A673 (cell line): Measurements from ENCODE around the gene ANGPT4. TPM values are rescaled to one million over a fixed set of nuclear protein-coding genes. Genes with fewer than 3 reads are reported as not detected.
"Not testable (repeated sequence)": the region's sequence is repeated elsewhere in the genome, so short reads cannot be mapped to it uniquely, and the experiment has no call there.

Experiments
- BruUV-seq: library from RNA; stranded (reverse); fragments of 400-500 nt; replicated peaks from 2 replicates; lab custom pipeline; 2021; lab: Mats Ljungman, UMichigan
- CTCF ChIA-PET: fragments of 300-600 bp; sonication (Branson Sonifier 250); formaldehyde crosslinking; loops from one replicate; lab custom pipeline; 2022; ENCODE audit warnings: antibody characterized with exemption; lab: Charles Lee
- POLR2A ChIA-PET: fragments of 300-600 bp; sonication (Branson Sonifier 250); formaldehyde crosslinking; loops from one replicate; lab custom pipeline; 2022; ENCODE audit warnings: antibody characterized with exemption; ENCODE audit not compliant: low non-redundant PET; lab: Charles Lee
- DNase-seq: peaks from one replicate; pipeline ENCODE4 v3.0.0-alpha.2; 2015; ENCODE audit warnings: low spot score
- H3K27ac ChIP-seq: fragments of 200-600 bp; sonication (generic); 2 replicates; pipeline ENCODE4 v1.5.1; 2016; ENCODE audit warnings: mixed run types, low read depth, mild to moderate bottlenecking, mixed read lengths, antibody characterized with exemption, low read length; ENCODE audit not compliant: poor library complexity, severe bottlenecking
- H3K27me3 ChIP-seq: fragments of 200-600 bp; sonication (generic); replicated peaks from 2 replicates; pipeline ENCODE4 v1.6.1; 2017; ENCODE audit warnings: mixed run types, low read depth, mild to moderate bottlenecking, mixed read lengths, antibody characterized with exemption, low read length; ENCODE audit not compliant: insufficient read depth, poor library complexity
- H3K36me3 ChIP-seq: fragments of 200-600 bp; sonication (generic); 2 replicates; pipeline ENCODE4 v1.6.1; 2016; ENCODE audit warnings: mixed run types, mild to moderate bottlenecking, mixed read lengths, antibody characterized with exemption, low read length; ENCODE audit not compliant: insufficient read depth, poor library complexity, severe bottlenecking
- H3K4me1 ChIP-seq: fragments of 200-600 bp; sonication (generic); 2 replicates; pipeline ENCODE4 v1.6.1; 2017; ENCODE audit warnings: mixed run types, mild to moderate bottlenecking, mixed read lengths, antibody characterized with exemption, low read length; ENCODE audit not compliant: insufficient read depth, poor library complexity, severe bottlenecking
- H3K4me3 ChIP-seq: fragments of 200-600 bp; sonication (generic); 2 replicates; pipeline ENCODE4 v1.5.1; 2016; ENCODE audit warnings: low read depth, mixed run types, mild to moderate bottlenecking, mixed read lengths, low read length; ENCODE audit not compliant: poor library complexity, severe bottlenecking
- H3K9me3 ChIP-seq: fragments of 200-600 bp; sonication (generic); 2 replicates; pipeline ENCODE4 v1.6.1; 2016; ENCODE audit warnings: mixed run types, low read depth, mild to moderate bottlenecking, mixed read lengths, antibody characterized with exemption, low read length; ENCODE audit not compliant: poor library complexity, severe bottlenecking
- CTCF ChIP-seq: fragments of 300-800, 200-600 bp; sonication (generic); conservative IDR thresholded peaks from 2 replicates; pipeline ENCODE4 v1.5.1; 2017; ENCODE audit warnings: low read depth, mild to moderate bottlenecking, antibody characterized with exemption, low read length, moderate library complexity, mixed read lengths
- EZH2 ChIP-seq: fragments of 200-600 bp; sonication (generic); IDR thresholded peaks from 2 replicates; pipeline ENCODE4 v1.6.1; 2017; ENCODE audit warnings: borderline replicate concordance, low read depth, mild to moderate bottlenecking, mixed read lengths, antibody characterized with exemption, low read length; ENCODE audit not compliant: poor library complexity, severe bottlenecking
- intact Hi-C: fragments of 100-400 bp; cut with micrococcal nuclease; formaldehyde crosslinking; loops from one replicate; pipeline ENCODE4 v1.10.0; 2022; ENCODE audit not compliant: unreplicated experiment
- total RNA-seq: library from RNA; stranded (reverse); gene quantifications from 2 replicates; pipeline ENCODE4 v1.2.3, GENCODE V29; 2021

Gene ANGPT4
- total RNA-seq, 1 experiment from 2014 or later, result not detected

GRCh38 chr20:905396-905961, 10.7 kb downstream of the ANGPT4 start:
- no peak for DNase-seq
- H3K4me1 ChIP-seq, result no peaks in the 10 kb centered on the region
- intact Hi-C loops, result no loop called here
- no peak overlapping the region for H3K27ac ChIP-seq
- no peaks in the 10 kb centered on the region for H3K36me3 ChIP-seq
- no peaks in the 10 kb centered on the region for H3K27me3 ChIP-seq
- CTCF ChIA-PET, result no interaction called here
- POLR2A ChIA-PET, result no interaction called here
- H3K9me3 ChIP-seq, result no peaks in the 10 kb centered on the region
- no TSS peak for BruUV-seq
- H3K4me3 ChIP-seq, result no peak overlapping the region
- TF ChIP-seq CTCF (no peak), EZH2 (no peak)

- TF ChIP-seq CTCF (no peak), EZH2 (no peak)
- Histone ChIP-seq H3K36me3 (no peaks in the 10 kb centered on the region), H3K9me3 (no peaks in the 10 kb centered on the region), H3K27ac (no peak overlapping the region), H3K4me1 (no peaks in the 10 kb centered on the region), H3K4me3 (no peak overlapping the region), H3K27me3 (no peaks in the 10 kb centered on the region)
- BruUV-seq, result no TSS peak
- CTCF ChIA-PET, result no interaction called here
- DNase-seq, result no peak
- intact Hi-C loops, result no loop called here
- POLR2A ChIA-PET, result no interaction called here
Observed at GRCh38 chr20:904039-904545, 12.0 kb downstream of the ANGPT4 start.

- POLR2A ChIA-PET, H3K27ac ChIP-seq, BruUV-seq, H3K36me3 ChIP-seq, H3K4me3 ChIP-seq, intact Hi-C loops, H3K27me3 ChIP-seq, H3K4me1 ChIP-seq, DNase-seq, CTCF ChIA-PET, H3K9me3 ChIP-seq: not testable (repeated sequence)
Observed at GRCh38 chr20:897436-897835, 18.7 kb downstream of the ANGPT4 start.

- intact Hi-C loops, result no loop called here
- ChIA-PET CTCF (no interaction called here), POLR2A (no interaction called here)
- Histone ChIP-seq H3K9me3 (no peaks in the 10 kb centered on the region), H3K36me3 (no peaks in the 10 kb centered on the region), H3K4me1 (no peaks in the 10 kb centered on the region), H3K27ac (no peak overlapping the region), H3K4me3 (no peak overlapping the region), H3K27me3 (no peaks in the 10 kb centered on the region)
- TF ChIP-seq CTCF (no peak), EZH2 (no peak)
- no peak for DNase-seq
- no TSS peak for BruUV-seq
Observed at GRCh38 chr20:896501-897025, 19.6 kb downstream of the ANGPT4 start.

GRCh38 chr20:892371-892770, 23.8 kb downstream of the ANGPT4 start:
- H3K36me3 ChIP-seq, DNase-seq, H3K9me3 ChIP-seq, BruUV-seq, H3K4me1 ChIP-seq, intact Hi-C loops, H3K27ac ChIP-seq, POLR2A ChIA-PET, CTCF ChIA-PET, H3K4me3 ChIP-seq, H3K27me3 ChIP-seq: not testable (repeated sequence)
